Endothelial cell of umbilical vein (primary cell): ENCODE measurements around the gene ATXN7L2.

Experiments
- EZH2 ChIP-seq: IDR thresholded peaks from 2 replicates; pipeline ENCODE4 v1.6.1; 2012; ENCODE audit warnings: borderline replicate concordance, low read depth, mild to moderate bottlenecking, moderate library complexity, low read length, inconsistent platforms; ENCODE audit not compliant: severe bottlenecking
- FOS ChIP-seq: IDR thresholded peaks from 2 replicates; pipeline ENCODE4 v1.6.1; 2011; ENCODE audit warnings: mild to moderate bottlenecking, low read length, moderate library complexity, borderline replicate concordance; ENCODE audit not compliant: insufficient read depth
- MYC ChIP-seq: IDR thresholded peaks from one replicate; pipeline ENCODE4 v1.6.1; 2011; ENCODE audit warnings: mild to moderate bottlenecking, low read depth, low read length
- POLR2A ChIP-seq: IDR thresholded peaks from 2 replicates; pipeline ENCODE4 v1.6.1; 2012; ENCODE audit warnings: low read depth, mild to moderate bottlenecking, control low read depth, low read length
- POLR2AphosphoS5 ChIP-seq: IDR thresholded peaks from 2 replicates; pipeline ENCODE4 v1.6.1; 2012; ENCODE audit warnings: low read depth, mild to moderate bottlenecking, control low read depth, low read length, moderate library complexity; ENCODE audit not compliant: insufficient read depth
- TF ChIP-seq, protein P1 (sequence below), 2 donors: IDR thresholded peaks; 1 replicate in 1 of 2; 2 replicates in 1 of 2; pipeline ENCODE4 v1.5.1; 2011; ENCODE audit warnings: low read length in 2 of 2, mild to moderate bottlenecking in 2 of 2, moderate library complexity in 2 of 2, control low read depth in 1 of 2, inconsistent platforms in 1 of 2, low read depth in 1 of 2; ENCODE audit not compliant: insufficient read depth in 1 of 2; ENCODE audit errors: extremely low read depth in 1 of 2
- TF ChIP-seq, protein P2 (sequence below): IDR thresholded peaks from 2 replicates; pipeline ENCODE4 v1.6.1; 2011; ENCODE audit not compliant: insufficient read depth, insufficient read length

DNA sequence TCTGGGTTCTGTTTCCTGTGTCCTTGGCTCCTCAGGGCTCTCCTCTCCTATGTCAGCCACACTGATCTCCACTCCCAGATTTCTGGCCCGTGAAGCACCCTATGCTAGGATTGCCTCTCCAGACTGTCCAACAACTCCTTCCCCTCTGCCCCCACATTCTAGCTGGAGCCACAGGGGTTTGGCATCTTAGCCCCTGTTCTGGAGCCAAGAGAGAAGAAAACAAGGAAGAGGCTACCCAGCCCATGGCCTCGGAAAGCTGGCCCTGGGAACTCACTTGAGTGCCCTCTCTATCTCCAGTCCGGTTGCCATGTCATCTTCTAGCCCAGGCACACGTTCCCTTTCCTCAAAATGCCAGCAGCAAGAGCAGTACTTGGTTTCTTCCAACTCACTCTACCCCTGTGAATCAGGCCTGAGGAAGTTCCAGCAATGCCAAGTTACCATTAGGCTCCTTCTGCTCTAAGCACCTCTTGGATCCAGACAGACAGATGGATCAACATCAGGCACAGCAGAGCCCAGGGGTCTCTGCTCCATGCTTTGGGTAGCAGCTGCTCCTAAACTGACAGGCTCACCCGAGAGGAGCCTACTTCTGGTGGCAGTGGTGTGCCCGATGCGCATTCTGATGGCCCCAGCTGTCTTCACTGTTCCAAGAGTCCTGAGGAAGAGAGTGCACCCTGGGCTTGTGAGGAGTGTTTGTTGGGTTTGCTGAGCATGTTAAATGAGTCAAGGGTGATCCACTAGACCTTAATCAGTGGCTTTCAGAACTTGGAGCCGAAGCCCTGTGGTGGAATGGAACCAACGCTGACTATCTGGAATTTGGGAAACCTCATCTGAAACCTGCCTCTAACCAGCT is 44.4 kb downstream of the ATXN7L2 start:
- TF ChIP-seq, protein P1, sequence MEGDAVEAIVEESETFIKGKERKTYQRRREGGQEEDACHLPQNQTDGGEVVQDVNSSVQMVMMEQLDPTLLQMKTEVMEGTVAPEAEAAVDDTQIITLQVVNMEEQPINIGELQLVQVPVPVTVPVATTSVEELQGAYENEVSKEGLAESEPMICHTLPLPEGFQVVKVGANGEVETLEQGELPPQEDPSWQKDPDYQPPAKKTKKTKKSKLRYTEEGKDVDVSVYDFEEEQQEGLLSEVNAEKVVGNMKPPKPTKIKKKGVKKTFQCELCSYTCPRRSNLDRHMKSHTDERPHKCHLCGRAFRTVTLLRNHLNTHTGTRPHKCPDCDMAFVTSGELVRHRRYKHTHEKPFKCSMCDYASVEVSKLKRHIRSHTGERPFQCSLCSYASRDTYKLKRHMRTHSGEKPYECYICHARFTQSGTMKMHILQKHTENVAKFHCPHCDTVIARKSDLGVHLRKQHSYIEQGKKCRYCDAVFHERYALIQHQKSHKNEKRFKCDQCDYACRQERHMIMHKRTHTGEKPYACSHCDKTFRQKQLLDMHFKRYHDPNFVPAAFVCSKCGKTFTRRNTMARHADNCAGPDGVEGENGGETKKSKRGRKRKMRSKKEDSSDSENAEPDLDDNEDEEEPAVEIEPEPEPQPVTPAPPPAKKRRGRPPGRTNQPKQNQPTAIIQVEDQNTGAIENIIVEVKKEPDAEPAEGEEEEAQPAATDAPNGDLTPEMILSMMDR (IDR thresholded peaks at IDR 0.05; ENCODE audit: extremely low read depth in 1 of 2, insufficient read depth in 1 of 2, low read depth in 1 of 2, low read length in 2 of 2) = no peak
- TF ChIP-seq POLR2A (no peak), EZH2 (no peak), FOS (no peak), POLR2AphosphoS5 (no peak), MYC (no peak)
- TF ChIP-seq, protein P2, sequence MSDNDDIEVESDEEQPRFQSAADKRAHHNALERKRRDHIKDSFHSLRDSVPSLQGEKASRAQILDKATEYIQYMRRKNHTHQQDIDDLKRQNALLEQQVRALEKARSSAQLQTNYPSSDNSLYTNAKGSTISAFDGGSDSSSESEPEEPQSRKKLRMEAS = no peak
